Stimulated activated CD4-positive, alpha-beta T cell treated with anti-CD3 and anti-CD28 coated beads, Interleukin-12 subunit alpha, Interleukin-12 subunit beta, amount 100 ng/mL, for 4 hours (primary cell): ENCODE measurements around the gene EID3.
"Not testable (repeated sequence)": the region's sequence is repeated elsewhere in the genome, so short reads cannot be mapped to it uniquely, and the experiment has no call there.

Source experiments
- DNase-seq: peaks from one replicate; pipeline ENCODE4 v3.0.0-alpha.2; 2020

The EID3 gene

GRCh38 chr12:104314242-104314614, 10.7 kb downstream of the EID3 start:
- no peak for DNase-seq

- no peak for DNase-seq
Observed at GRCh38 chr12:104315326-104316224, 12.0 kb downstream of the EID3 start.

- DNase-seq: no peak
Observed at GRCh38 chr12:104316936-104317335, 13.4 kb downstream of the EID3 start.

- DNase-seq: no peak
Observed at GRCh38 chr12:104317538-104318210, 14.1 kb downstream of the EID3 start.

- no peak for DNase-seq
Observed at GRCh38 chr12:104319028-104319427, 15.5 kb downstream of the EID3 start.

- DNase-seq: no peak
Observed at GRCh38 chr12:104319918-104320626, 16.5 kb downstream of the EID3 start.

- DNase-seq: no peak
Observed at GRCh38 chr12:104320627-104321024, 17.1 kb downstream of the EID3 start.

- no peak for DNase-seq
Observed at GRCh38 chr12:104321949-104322348, 18.4 kb downstream of the EID3 start.

- not testable (repeated sequence) for DNase-seq
Observed at GRCh38 chr12:104322533-104322932, 19.0 kb downstream of the EID3 start.

GRCh38 chr12:104323899-104324298, 20.4 kb downstream of the EID3 start:
- no peak for DNase-seq

- not testable (repeated sequence) for DNase-seq
Observed at GRCh38 chr12:104328278-104328677, 24.7 kb downstream of the EID3 start.

- DNase-seq: no peak
Observed at GRCh38 chr12:104328790-104329189, 25.3 kb downstream of the EID3 start.

GRCh38 chr12:104329707-104330532, 26.4 kb downstream of the EID3 start:
- no peak for DNase-seq

- no peak for DNase-seq
Observed at GRCh38 chr12:104331376-104331775, 27.8 kb downstream of the EID3 start.

- not testable (repeated sequence) for DNase-seq
Observed at GRCh38 chr12:104332273-104332672, 28.7 kb downstream of the EID3 start.

- DNase-seq: no peak
Observed at GRCh38 chr12:104333692-104334255, 30.2 kb downstream of the EID3 start.

GRCh38 chr12:104334581-104334980, 31.0 kb downstream of the EID3 start:
- no peak for DNase-seq

- DNase-seq: no peak
Observed at GRCh38 chr12:104336115-104336514, 32.6 kb downstream of the EID3 start.

- DNase-seq: no peak
Observed at GRCh38 chr12:104337030-104337558, 33.6 kb downstream of the EID3 start.

GRCh38 chr12:104339663-104340062, 36.1 kb downstream of the EID3 start:
- DNase-seq: no peak

- DNase-seq: no peak
Observed at GRCh38 chr12:104340177-104340576, 36.6 kb downstream of the EID3 start.
